Fibroblast of lung (primary cell): ENCODE data around the gene LGI2.

Source experiments
- EZH2 ChIP-seq: IDR thresholded peaks from 2 replicates; pipeline ENCODE4 v1.5.1; 2012; ENCODE audit warnings: low read length, control low read depth, mild to moderate bottlenecking; ENCODE audit errors: missing control alignments
- TF ChIP-seq, protein P1 (sequence below), 2 donors: IDR thresholded peaks in 1 of 2; conservative IDR thresholded peaks in 1 of 2; 1 replicate in 1 of 2; 2 replicates in 1 of 2; pipeline ENCODE4 v1.5.1; 2011 to 2012; ENCODE audit warnings: low read length in 2 of 2, control low read depth in 1 of 2, inconsistent platforms in 1 of 2, low read depth in 1 of 2, mild to moderate bottlenecking in 1 of 2

DNA sequence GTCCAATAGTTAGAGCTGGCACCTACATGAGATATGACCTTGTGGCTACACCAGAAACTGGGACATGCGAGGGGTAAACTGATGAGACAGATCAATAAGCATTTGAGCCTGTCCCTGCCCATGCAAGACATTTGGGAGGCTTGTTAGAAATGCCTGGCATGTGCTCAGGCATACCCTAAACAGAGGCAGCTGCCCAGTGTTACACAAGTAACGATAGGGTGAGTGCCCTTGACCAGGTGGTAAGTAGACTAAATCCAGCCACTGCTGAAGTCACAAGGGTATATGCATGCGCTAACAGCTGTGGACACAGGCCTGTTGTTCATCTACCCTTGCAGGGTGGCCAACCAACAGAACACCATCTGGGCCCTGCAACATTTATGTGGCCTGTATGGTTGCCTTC lies 61.8 kb downstream of the LGI2 start:
- TF ChIP-seq, protein P1, sequence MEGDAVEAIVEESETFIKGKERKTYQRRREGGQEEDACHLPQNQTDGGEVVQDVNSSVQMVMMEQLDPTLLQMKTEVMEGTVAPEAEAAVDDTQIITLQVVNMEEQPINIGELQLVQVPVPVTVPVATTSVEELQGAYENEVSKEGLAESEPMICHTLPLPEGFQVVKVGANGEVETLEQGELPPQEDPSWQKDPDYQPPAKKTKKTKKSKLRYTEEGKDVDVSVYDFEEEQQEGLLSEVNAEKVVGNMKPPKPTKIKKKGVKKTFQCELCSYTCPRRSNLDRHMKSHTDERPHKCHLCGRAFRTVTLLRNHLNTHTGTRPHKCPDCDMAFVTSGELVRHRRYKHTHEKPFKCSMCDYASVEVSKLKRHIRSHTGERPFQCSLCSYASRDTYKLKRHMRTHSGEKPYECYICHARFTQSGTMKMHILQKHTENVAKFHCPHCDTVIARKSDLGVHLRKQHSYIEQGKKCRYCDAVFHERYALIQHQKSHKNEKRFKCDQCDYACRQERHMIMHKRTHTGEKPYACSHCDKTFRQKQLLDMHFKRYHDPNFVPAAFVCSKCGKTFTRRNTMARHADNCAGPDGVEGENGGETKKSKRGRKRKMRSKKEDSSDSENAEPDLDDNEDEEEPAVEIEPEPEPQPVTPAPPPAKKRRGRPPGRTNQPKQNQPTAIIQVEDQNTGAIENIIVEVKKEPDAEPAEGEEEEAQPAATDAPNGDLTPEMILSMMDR (conservative IDR thresholded peaks at IDR 0.05 in 1 of 2, IDR thresholded peaks at IDR 0.05 in 1 of 2; ENCODE audit: low read depth in 1 of 2, low read length in 2 of 2): no peak
- no peak for TF ChIP-seq EZH2
